Muscle layer of duodenum (tissue), 2 donors: ENCODE measurements around the gene SGCA.
A peak's percentile ranks its signal among the peaks of the same experiment; 100 is the strongest.

Experiments
- H3K27ac ChIP-seq: one replicate; pipeline ENCODE4 v1.7.0; 2013; ENCODE audit warnings: mild to moderate bottlenecking, low read length
- H3K27me3 ChIP-seq: one replicate; pipeline ENCODE4 v1.7.0; 2013; ENCODE audit warnings: low read depth, mild to moderate bottlenecking, control low read depth, low read length
- H3K36me3 ChIP-seq, 2 donors: one replicate each; pipeline ENCODE4 v1.7.0; 2013; ENCODE audit warnings: low read length in 2 of 2, control low read depth in 1 of 2, mild to moderate bottlenecking in 1 of 2; ENCODE audit not compliant: insufficient read depth in 2 of 2, control insufficient read depth in 1 of 2
- H3K4me1 ChIP-seq, 2 donors: one replicate each; pipeline ENCODE4 v1.7.0; 2013; ENCODE audit warnings: low read length in 2 of 2, mild to moderate bottlenecking in 2 of 2, control low read depth in 1 of 2, moderate library complexity in 1 of 2; ENCODE audit not compliant: insufficient read depth in 2 of 2, control insufficient read depth in 1 of 2
- H3K4me3 ChIP-seq, 2 donors: one replicate each; pipeline ENCODE4 v1.7.0; 2013; ENCODE audit warnings: low read length in 2 of 2, low read depth in 1 of 2, mild to moderate bottlenecking in 1 of 2
- H3K9me3 ChIP-seq, 2 donors: one replicate each; pipeline ENCODE4 v1.7.0; 2013; ENCODE audit warnings: low read length in 2 of 2, control low read depth in 1 of 2, mild to moderate bottlenecking in 1 of 2; ENCODE audit not compliant: control insufficient read depth in 1 of 2
- donor health status: healthy.

SGCA gene

GRCh38 chr17:50136096-50136687 is 29.6 kb upstream of the SGCA start:
- no peaks in the 10 kb centered on the region for H3K9me3 ChIP-seq
- peaks cover 52 to 61% of the 10 kb centered on the region in 2 donors for H3K36me3 ChIP-seq
- peaks cover 4 to 25% of the 10 kb centered on the region in 2 donors for H3K4me1 ChIP-seq
- no peaks in the 10 kb centered on the region for H3K27me3 ChIP-seq
- no peak overlapping the region for H3K27ac ChIP-seq
- H3K4me3 ChIP-seq, result no peak overlapping the region

- peaks cover 57 to 68% of the 10 kb centered on the region in 2 donors for H3K36me3 ChIP-seq
- no peak overlapping the region for H3K4me3 ChIP-seq
- H3K27me3 ChIP-seq, result no peaks in the 10 kb centered on the region
- peaks cover 4 to 25% of the 10 kb centered on the region in 2 donors for H3K4me1 ChIP-seq
- no peak overlapping the region for H3K27ac ChIP-seq
- no peaks in the 10 kb centered on the region for H3K9me3 ChIP-seq
Measured at GRCh38 chr17:50137042-50137441, 28.8 kb upstream of the SGCA start.

- H3K27ac ChIP-seq, result no peak overlapping the region
- H3K4me3 ChIP-seq, result no peak overlapping the region
- peaks cover 77 to 91% of the 10 kb centered on the region in 2 donors for H3K36me3 ChIP-seq
- H3K4me1 ChIP-seq, result peaks cover 4 to 10% of the 10 kb centered on the region in 2 donors
- H3K27me3 ChIP-seq, result no peaks in the 10 kb centered on the region
- H3K9me3 ChIP-seq, result no peaks in the 10 kb centered on the region
Measured at GRCh38 chr17:50139185-50139783, 26.5 kb upstream of the SGCA start.

- no peak overlapping the region for H3K27ac ChIP-seq
- peaks cover 4 to 11% of the 10 kb centered on the region in 2 donors for H3K4me1 ChIP-seq
- no peak overlapping the region for H3K4me3 ChIP-seq
- H3K27me3 ChIP-seq, result no peaks in the 10 kb centered on the region
- no peaks in the 10 kb centered on the region for H3K9me3 ChIP-seq
- peaks cover 82 to 94% of the 10 kb centered on the region in 2 donors for H3K36me3 ChIP-seq
Measured at GRCh38 chr17:50139950-50140885, 25.6 kb upstream of the SGCA start.

- no peak overlapping the region for H3K4me3 ChIP-seq
- no peaks in the 10 kb centered on the region for H3K9me3 ChIP-seq
- no peak overlapping the region for H3K27ac ChIP-seq
- H3K36me3 ChIP-seq, result peaks cover 72 to 85% of the 10 kb centered on the region in 2 donors
- H3K27me3 ChIP-seq, result no peaks in the 10 kb centered on the region
- H3K4me1 ChIP-seq, result peaks cover 8 to 20% of the 10 kb centered on the region in 2 donors
Measured at GRCh38 chr17:50141026-50141744, 24.6 kb upstream of the SGCA start.

GRCh38 chr17:50141745-50142110 is 24.1 kb upstream of the SGCA start:
- Histone ChIP-seq H3K4me3 (no peak overlapping the region), H3K9me3 (no peaks in the 10 kb centered on the region), H3K4me1 (peaks cover 13 to 26% of the 10 kb centered on the region in 2 donors), H3K27me3 (no peaks in the 10 kb centered on the region), H3K27ac (no peak overlapping the region), H3K36me3 (peaks cover 68 to 79% of the 10 kb centered on the region in 2 donors)

- no peak overlapping the region for H3K27ac ChIP-seq
- no peaks in the 10 kb centered on the region for H3K9me3 ChIP-seq
- peaks cover 15 to 43% of the 10 kb centered on the region in 2 donors for H3K4me1 ChIP-seq
- H3K36me3 ChIP-seq, result peaks cover 49 to 61% of the 10 kb centered on the region in 2 donors
- no peak overlapping the region for H3K4me3 ChIP-seq
- H3K27me3 ChIP-seq, result no peaks in the 10 kb centered on the region
Measured at GRCh38 chr17:50143461-50144176, 22.2 kb upstream of the SGCA start.

- Histone ChIP-seq H3K9me3 (no peaks in the 10 kb centered on the region), H3K4me1 (peaks cover 15 to 46% of the 10 kb centered on the region in 2 donors), H3K27me3 (no peaks in the 10 kb centered on the region), H3K36me3 (peaks cover 42 to 53% of the 10 kb centered on the region in 2 donors), H3K4me3 (no peak overlapping the region), H3K27ac (no peak overlapping the region)
Measured at GRCh38 chr17:50144355-50144754, 21.4 kb upstream of the SGCA start.

- Histone ChIP-seq H3K27me3 (no peaks in the 10 kb centered on the region), H3K4me1 (peaks cover 15 to 47% of the 10 kb centered on the region in 2 donors), H3K4me3 (no peak overlapping the region), H3K36me3 (peaks cover 38 to 50% of the 10 kb centered on the region in 2 donors), H3K27ac (no peak overlapping the region), H3K9me3 (no peaks in the 10 kb centered on the region)
Measured at GRCh38 chr17:50144845-50145531, 20.8 kb upstream of the SGCA start.

GRCh38 chr17:50145532-50146229 is 20.1 kb upstream of the SGCA start:
- peak overlapping the region in 1 of 2 donors; percentile 82 for H3K4me3 ChIP-seq
- H3K36me3 ChIP-seq, result peaks cover 36 to 43% of the 10 kb centered on the region in 2 donors
- H3K9me3 ChIP-seq, result no peaks in the 10 kb centered on the region
- H3K4me1 ChIP-seq, result peaks cover 12 to 41% of the 10 kb centered on the region in 2 donors
- H3K27ac ChIP-seq, result no peak overlapping the region
- no peaks in the 10 kb centered on the region for H3K27me3 ChIP-seq
